DOHH2 (cell line): ENCODE data around the gene RNF144A.

Experiments
- H3F3A ChIP-seq: fragments of 200-600 bp; sonication (generic), shearing (Covaris generic); 2 replicates; pipeline ENCODE4 v1.6.0; 2016; ENCODE audit warnings: antibody characterized with exemption, mild to moderate bottlenecking; ENCODE audit not compliant: control insufficient read depth, insufficient read depth
- H3K27ac ChIP-seq: fragments of 200-600 bp; sonication (generic); 2 replicates; pipeline ENCODE4 v1.5.1; 2014; ENCODE audit warnings: low read depth, mild to moderate bottlenecking, low read length, moderate library complexity
- H3K27me3 ChIP-seq: fragments of 200-600 bp; sonication (generic); 2 replicates; pipeline ENCODE4 v1.6.1; 2014; ENCODE audit warnings: mild to moderate bottlenecking, low read length, mixed read lengths; ENCODE audit not compliant: control insufficient read depth
- H3K36me3 ChIP-seq: fragments of 200-600 bp; sonication (generic); 2 replicates; pipeline ENCODE4 v1.6.1; 2014; ENCODE audit warnings: mild to moderate bottlenecking, low read length, moderate library complexity, mixed read lengths; ENCODE audit not compliant: control insufficient read depth
- H3K4me1 ChIP-seq: fragments of 200-600 bp; sonication (generic); 2 replicates; pipeline ENCODE4 v1.6.1; 2014; ENCODE audit warnings: mild to moderate bottlenecking, low read length, mixed read lengths; ENCODE audit not compliant: control insufficient read depth
- H3K4me2 ChIP-seq: fragments of 200-600 bp; sonication (generic); 2 replicates; pipeline ENCODE4 v1.6.0; 2014; ENCODE audit warnings: mild to moderate bottlenecking, low read length, moderate library complexity
- H3K4me3 ChIP-seq: fragments of 200-600 bp; sonication (generic); 2 replicates; pipeline ENCODE4 v1.5.1; 2014; ENCODE audit warnings: mild to moderate bottlenecking, low read length, mixed read lengths
- H3K79me2 ChIP-seq: fragments of 200-600 bp; sonication (generic); 2 replicates; pipeline ENCODE4 v1.6.1; 2014; ENCODE audit warnings: mild to moderate bottlenecking, low read length, mixed read lengths; ENCODE audit not compliant: control insufficient read depth
- H3K9me2 ChIP-seq: fragments of 200-600 bp; sonication (generic); replicated peaks from 2 replicates; pipeline ENCODE4 v1.6.1; 2014; ENCODE audit warnings: mild to moderate bottlenecking, low read length, mixed read lengths; ENCODE audit not compliant: control insufficient read depth
- H3K9me3 ChIP-seq: fragments of 200-600 bp; sonication (generic); 2 replicates; pipeline ENCODE4 v1.6.1; 2014; ENCODE audit warnings: antibody characterized with exemption, low read length, mixed read lengths; ENCODE audit not compliant: control insufficient read depth, insufficient read depth
- H4K20me1 ChIP-seq: fragments of 200-600 bp; sonication (generic); 2 replicates; pipeline ENCODE4 v1.6.0; 2014; ENCODE audit warnings: low read depth, mild to moderate bottlenecking, antibody characterized with exemption, low read length, moderate library complexity; ENCODE audit not compliant: control insufficient read depth, insufficient read depth
- CTCF ChIP-seq: fragments of 200-600 bp; sonication (generic); IDR thresholded peaks from one replicate; pipeline ENCODE4 v1.5.1; 2014; ENCODE audit warnings: antibody characterized with exemption, mild to moderate bottlenecking, low read depth, low read length; ENCODE audit not compliant: poor library complexity, severe bottlenecking
- EZH2phosphoT487 ChIP-seq: fragments of 200-600 bp; sonication (generic); IDR thresholded peaks from 2 replicates; pipeline ENCODE4 v1.6.1; 2017; ENCODE audit warnings: borderline replicate concordance, mild to moderate bottlenecking, antibody characterized with exemption, low read length, moderate library complexity, mixed read lengths

RNF144A gene

DNA sequence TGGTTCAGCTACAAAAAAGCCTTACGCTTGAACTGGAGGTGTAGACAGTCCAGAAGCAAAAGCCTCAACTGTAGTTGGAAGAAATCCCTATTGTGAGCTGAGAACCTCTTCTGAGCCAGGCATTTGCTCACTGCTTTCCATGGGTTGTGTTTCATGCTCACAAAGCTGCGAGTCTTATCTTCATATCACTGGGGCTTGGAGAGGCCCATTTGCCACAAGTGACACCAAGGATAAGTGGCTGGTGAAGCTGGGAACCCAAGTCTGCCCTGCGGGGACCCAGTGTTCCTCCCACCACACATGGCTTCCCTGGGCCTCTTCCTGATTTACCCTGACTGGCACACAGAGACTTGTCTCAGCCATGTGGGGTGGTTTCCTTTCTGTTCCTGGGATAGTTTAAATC, 130.4 kb downstream of the RNF144A start:
- H3K79me2 ChIP-seq: no peaks in the 10 kb centered on the region

DNA sequence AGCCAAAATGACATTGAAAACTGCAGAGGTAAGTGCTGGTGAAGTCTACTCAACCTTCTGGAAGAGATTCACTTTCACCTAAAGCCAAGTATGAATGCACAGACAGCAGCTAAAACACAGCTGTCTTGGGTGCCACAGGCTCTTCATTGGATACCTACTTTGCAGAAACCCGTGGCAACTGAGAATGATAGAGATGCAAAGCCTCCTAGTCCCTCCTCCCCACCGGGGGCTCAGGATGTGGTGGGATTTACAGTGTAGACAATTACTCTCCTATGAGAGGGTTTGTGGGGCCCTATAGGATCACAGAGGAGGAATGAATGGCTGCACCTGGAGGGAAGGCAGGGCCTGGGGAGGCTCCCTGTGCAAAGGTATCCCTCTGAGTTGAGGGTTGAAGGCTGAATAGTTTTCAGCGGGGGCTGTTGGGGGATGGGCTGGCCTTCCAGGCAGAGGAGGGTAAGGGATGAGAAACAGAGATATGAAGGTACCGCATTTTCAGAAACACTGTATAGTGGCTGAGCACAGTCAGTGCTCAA, 131.6 kb downstream of the RNF144A start:
- Histone ChIP-seq H4K20me1 (no peaks in the 10 kb centered on the region), H3F3A (peaks cover 10% of the 10 kb centered on the region), H3K9me2 (no peaks in the 10 kb centered on the region), H3K27me3 (no peaks in the 10 kb centered on the region), H3K27ac (no peak overlapping the region), H3K4me3 (no peak overlapping the region), H3K9me3 (no peaks in the 10 kb centered on the region), H3K4me2 (no peak overlapping the region), H3K4me1 (peaks cover 61% of the 10 kb centered on the region), H3K79me2 (no peaks in the 10 kb centered on the region), H3K36me3 (no peaks in the 10 kb centered on the region)
- TF ChIP-seq EZH2phosphoT487: no peak
- no peak for TF ChIP-seq CTCF

More for the DNA sequence above, 130.4 kb downstream of the RNF144A start:
- Histone ChIP-seq H3F3A (peaks cover 6% of the 10 kb centered on the region), H3K36me3 (no peaks in the 10 kb centered on the region), H3K9me2 (no peaks in the 10 kb centered on the region), H3K27ac (no peak overlapping the region), H3K9me3 (no peaks in the 10 kb centered on the region), H3K4me1 (peaks cover 49% of the 10 kb centered on the region), H4K20me1 (no peaks in the 10 kb centered on the region), H3K27me3 (no peaks in the 10 kb centered on the region), H3K4me3 (no peak overlapping the region), H3K4me2 (no peak overlapping the region)
- TF ChIP-seq CTCF (no peak), EZH2phosphoT487 (no peak)

DNA sequence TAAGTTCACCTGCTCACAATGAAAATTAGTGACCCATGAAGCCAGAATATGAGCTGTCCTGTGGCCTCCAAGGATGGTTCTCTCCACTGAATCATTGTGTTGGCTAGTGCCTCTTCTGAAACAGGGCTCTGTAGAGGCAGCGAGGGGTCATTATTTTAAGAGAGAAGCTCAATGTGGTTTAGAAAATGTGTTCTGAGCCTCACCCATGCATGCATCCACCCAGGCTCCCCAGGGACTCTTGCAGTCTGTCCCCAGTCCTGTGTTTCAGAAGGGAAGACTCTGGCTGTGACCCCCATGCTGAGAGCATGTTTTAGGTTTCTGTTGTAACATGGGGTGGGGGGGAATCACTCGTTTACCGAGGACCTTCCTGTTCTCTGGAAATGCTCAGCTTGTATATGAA, 135.2 kb downstream of the RNF144A start:
- H3K9me3 ChIP-seq: no peaks in the 10 kb centered on the region
- no peaks in the 10 kb centered on the region for H3K9me2 ChIP-seq
- no peaks in the 10 kb centered on the region for H3K79me2 ChIP-seq
- no peaks in the 10 kb centered on the region for H3K27me3 ChIP-seq
- no peaks in the 10 kb centered on the region for H3K36me3 ChIP-seq
- peak overlapping the region; percentile 51 for H3K4me3 ChIP-seq
- H3K27ac ChIP-seq: peak overlapping the region; percentile 87
- H3K4me1 ChIP-seq: peaks cover 77% of the 10 kb centered on the region
- TF ChIP-seq EZH2phosphoT487 (no peak), CTCF (no peak)
- peaks cover 16% of the 10 kb centered on the region for H3F3A ChIP-seq
- peak overlapping the region; percentile 71 for H3K4me2 ChIP-seq
- no peaks in the 10 kb centered on the region for H4K20me1 ChIP-seq
